ENCODE data around the gene MAGEB6B. TPM values are rescaled to one million over a fixed set of nuclear protein-coding genes. Genes with fewer than 3 reads are reported as not detected.

Gene MAGEB6B
- total and polyA plus RNA-seq, 4 donors: not detected

Other genes starting within 250 kb of the MAGEB6B start
- gene MAGEB18, start 22.3 kb upstream of the MAGEB6B start, total RNA-seq: not detected
- gene MAGEB18, start 22.3 kb upstream of the MAGEB6B start, polyA plus RNA-seq: not detected
- gene MAGEB6, start 31.8 kb downstream of the MAGEB6B start, total RNA-seq: not detected
- gene MAGEB6, start 31.8 kb downstream of the MAGEB6B start, polyA plus RNA-seq: not detected
- not detected for gene MAGEB5, start 55.6 kb downstream of the MAGEB6B start, total RNA-seq
- not detected for gene MAGEB5, start 55.6 kb downstream of the MAGEB6B start, polyA plus RNA-seq